HepG2 (cell line): ENCODE results near the gene CTBP1. TPM values are rescaled to one million over a fixed set of nuclear protein-coding genes. Genes with fewer than 3 reads are reported as not detected.

Experiments used
- ARID5B ChIP-seq: IDR thresholded peaks from 2 replicates; pipeline ENCODE4 v1.4.0; 2020; ENCODE audit warnings: mild to moderate bottlenecking, missing genetic modification reagents
- ATAD3A ChIP-seq: sonication (generic); formaldehyde crosslinking; IDR thresholded peaks from 2 replicates; pipeline ENCODE4 v1.4.0; 2020; ENCODE audit warnings: missing genetic modification reagents
- ATF3 ChIP-seq: sonication (generic); formaldehyde crosslinking; IDR thresholded peaks from 2 replicates; pipeline ENCODE4 v1.4.0; 2020; ENCODE audit warnings: missing genetic modification reagents
- ATF7-NPFF ChIP-seq: sonication (generic); formaldehyde crosslinking; IDR thresholded peaks from 2 replicates; pipeline ENCODE4 v1.8.1; 2023; ENCODE audit warnings: mild to moderate bottlenecking, low read depth, missing genetic modification reagents, moderate library complexity
- CCAR2 ChIP-seq: fragments of 200-400 bp; formaldehyde crosslinking; optimal IDR thresholded peaks from 2 replicates; pipeline ENCODE3; 2018; ENCODE audit warnings: low read depth, mild to moderate bottlenecking, low read length, moderate library complexity
- GLI4 ChIP-seq: sonication (generic); formaldehyde crosslinking; IDR thresholded peaks from 2 replicates; pipeline ENCODE4 v1.5.1; 2020; ENCODE audit warnings: missing genetic modification reagents, mild to moderate bottlenecking, moderate library complexity, borderline replicate concordance
- HOXA9 ChIP-seq: sonication (generic); formaldehyde crosslinking; IDR thresholded peaks from 2 replicates; pipeline ENCODE4 v1.8.1; 2022; ENCODE audit warnings: missing genetic modification reagents, mild to moderate bottlenecking, moderate library complexity, borderline replicate concordance
- IRX3 ChIP-seq: sonication (generic); formaldehyde crosslinking; IDR thresholded peaks from 2 replicates; pipeline ENCODE4 v1.8.1; 2023; ENCODE audit warnings: mild to moderate bottlenecking, low read depth, missing genetic modification reagents, borderline replicate concordance
- MYPOP ChIP-seq: sonication (generic); formaldehyde crosslinking; IDR thresholded peaks from 2 replicates; pipeline ENCODE4 v1.8.1; 2023; ENCODE audit warnings: mild to moderate bottlenecking, moderate library complexity, missing genetic modification reagents
- NFKB2 ChIP-seq: sonication (generic); formaldehyde crosslinking; IDR thresholded peaks from 2 replicates; pipeline ENCODE4 v1.4.0; 2020; ENCODE audit warnings: missing genetic modification reagents, borderline replicate concordance
- POLR2AphosphoS5 ChIP-seq: IDR thresholded peaks from 2 replicates; pipeline ENCODE4 v1.6.1; 2012; ENCODE audit warnings: low read depth, low read length
- RNF219 ChIP-seq: sonication (generic); formaldehyde crosslinking; IDR thresholded peaks from 2 replicates; pipeline ENCODE4 v1.5.0; 2020; ENCODE audit warnings: mild to moderate bottlenecking, missing genetic modification reagents
- TCF7L2 ChIP-seq: IDR thresholded peaks from 2 replicates; pipeline ENCODE4 v1.6.1; 2011; ENCODE audit warnings: mild to moderate bottlenecking, low read depth, low read length, moderate library complexity
- TGIF2 ChIP-seq: IDR thresholded peaks from 2 replicates; pipeline ENCODE4 v1.6.1; 2016; ENCODE audit warnings: control low read depth, missing compliant biosample characterization
- TRAFD1 ChIP-seq: sonication (generic); formaldehyde crosslinking; IDR thresholded peaks from 2 replicates; pipeline ENCODE4 v1.5.1; 2020; ENCODE audit warnings: missing genetic modification reagents, mild to moderate bottlenecking, borderline replicate concordance
- XRCC5 ChIP-seq: fragments of 200-400 bp; formaldehyde crosslinking; optimal IDR thresholded peaks from 2 replicates; pipeline ENCODE3; 2017; ENCODE audit warnings: mild to moderate bottlenecking, low read length
- ZNF143 ChIP-seq: sonication (generic); formaldehyde crosslinking; IDR thresholded peaks from 2 replicates; pipeline ENCODE4 v1.4.0; 2020; ENCODE audit warnings: missing genetic modification reagents
- ZNF510 ChIP-seq: sonication (generic); formaldehyde crosslinking; IDR thresholded peaks from 2 replicates; pipeline ENCODE4 v1.4.0; 2020; ENCODE audit warnings: low read depth, mild to moderate bottlenecking, missing genetic modification reagents
- ZNF552 ChIP-seq: sonication (generic); formaldehyde crosslinking; IDR thresholded peaks from 2 replicates; pipeline ENCODE4 v1.9.0; 2022; ENCODE audit warnings: missing genetic modification reagents, mild to moderate bottlenecking, borderline replicate concordance
- ZSCAN25 ChIP-seq: sonication (generic); formaldehyde crosslinking; IDR thresholded peaks from 2 replicates; pipeline ENCODE4 v1.8.0; 2022; ENCODE audit warnings: mild to moderate bottlenecking, missing genetic modification reagents
- polyA plus RNA-seq, 8 experiments: library from polyadenylated mRNA; depleted of rRNA in 3 of 8; stranded (reverse) in 7 of 8; unstranded in 1 of 8; fragments of >200 nt; fragmentation: Illumina TruSeq in 4 of 8; extraction: Trizol in 4 of 8; gene quantifications; 2 replicates each; pipeline versions ENCODE4 v1.2.1 to v1.2.3, GENCODE V29; 2011 to 2016; ENCODE audit warnings: low read depth in 4 of 8, missing spikeins in 1 of 8, mixed read lengths in 1 of 8; ENCODE audit not compliant: insufficient read depth in 1 of 8
- total RNA-seq, 5 experiments: library from RNA; depleted of rRNA; stranded (reverse); fragments of >200 nt; fragmentation: Illumina TruSeq; extraction: Trizol; gene quantifications; 2 replicates each; pipeline ENCODE4 v1.2.3, GENCODE V29; 2016; ENCODE audit warnings: low read depth in 1 of 5

Gene CTBP1
- total and polyA plus RNA-seq, 2 of the 13 experiments (the other 11 are each of a cell fraction or from before 2014, with no cell fraction given), result 78.5 to 112 TPM

GRCh38 chr4:1204828-1205585 lies 43.9 kb downstream of the CTBP1 start (continued):
- TF ChIP-seq ARID5B (CRISPR knock-in tag), result peak; percentile 78
- TF ChIP-seq CCAR2, result no peak
- TF ChIP-seq ATAD3A (CRISPR knock-in tag), result no peak
- TF ChIP-seq ZSCAN25 (CRISPR knock-in tag), result peak; percentile 91
- peak; percentile 90 for TF ChIP-seq TGIF2 (CRISPR knock-in tag)
- TF ChIP-seq ZNF143 (CRISPR knock-in tag), result no peak; the same call in 1 of the 2 replicates
- TF ChIP-seq GLI4 (CRISPR knock-in tag), result no peak
- peak; percentile 64 for TF ChIP-seq NFKB2 (CRISPR knock-in tag)
- TF ChIP-seq RNF219 (CRISPR knock-in tag), result no peak
- 0 out of 2 replicates have a peak, but pooled peaks have one; percentile 68 for TF ChIP-seq ZNF552 (CRISPR knock-in tag)
- peak; percentile 93 for TF ChIP-seq ZNF510 (CRISPR knock-in tag)
- TF ChIP-seq POLR2AphosphoS5, result peak; percentile 92
- TF ChIP-seq ATF3 (CRISPR knock-in tag), result 0 out of 2 replicates have a peak, but pooled peaks have one; percentile 20
- no peak for TF ChIP-seq TRAFD1 (CRISPR knock-in tag)
- peak; percentile 77; the same call in 1 of the 2 replicates for TF ChIP-seq MYPOP (CRISPR knock-in tag)
- TF ChIP-seq ATF7-NPFF (CRISPR knock-in tag), result no peak
- TF ChIP-seq TCF7L2, result no peak
- peak; percentile 90; the same call in 1 of the 2 replicates for TF ChIP-seq HOXA9 (CRISPR knock-in tag)
- TF ChIP-seq IRX3 (CRISPR knock-in tag), result no peak
- TF ChIP-seq XRCC5, result peak; percentile 95
